Neuron (in vitro differentiated cells): ENCODE data around the gene EPHB2.

ENCODE experiments used
- H2AFZ ChIP-seq: one replicate; pipeline ENCODE4 v1.6.1; 2013; ENCODE audit warnings: low read depth, mild to moderate bottlenecking, inconsistent platforms, low read length, moderate library complexity
- H3K27me3 ChIP-seq: one replicate; pipeline ENCODE4 v1.6.1; 2013; ENCODE audit warnings: low read length; ENCODE audit not compliant: insufficient read depth
- H3K36me3 ChIP-seq: one replicate; pipeline ENCODE4 v1.6.1; 2013; ENCODE audit warnings: low read length; ENCODE audit not compliant: insufficient read depth
- H3K4me1 ChIP-seq: one replicate; pipeline ENCODE4 v1.6.1; 2013; ENCODE audit warnings: low read length; ENCODE audit not compliant: insufficient read depth
- H3K4me3 ChIP-seq: 2 replicates; pipeline ENCODE4 v1.5.1; 2013; ENCODE audit warnings: mild to moderate bottlenecking, low read length, moderate library complexity
- H3K9me3 ChIP-seq: one replicate; pipeline ENCODE4 v1.6.1; 2013; ENCODE audit warnings: low read length

EPHB2 gene

DNA sequence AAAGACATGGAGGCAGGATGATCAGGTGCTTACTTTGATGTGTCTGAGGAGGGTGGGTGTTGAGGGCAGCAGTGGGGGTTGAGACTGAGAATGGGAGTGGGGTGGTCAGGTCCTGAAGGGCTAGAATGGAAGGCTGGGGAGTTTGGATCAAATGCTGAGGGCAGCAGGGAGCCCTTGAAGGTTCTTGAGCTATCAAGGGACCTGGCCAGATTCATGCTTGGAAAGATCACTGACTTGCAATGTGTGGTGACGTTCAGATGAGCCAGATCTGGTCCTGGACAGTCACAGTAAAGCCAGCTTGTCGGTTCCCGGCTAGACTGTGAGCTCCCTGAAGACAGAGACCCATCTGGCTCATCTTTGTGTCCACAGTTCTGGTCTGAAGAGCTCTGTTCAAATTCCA lies 3.8 kb downstream of the EPHB2 start:
- Histone ChIP-seq H2AFZ (no peak overlapping the region), H3K36me3 (peaks cover 9% of the 10 kb centered on the region), H3K27me3 (no peaks in the 10 kb centered on the region), H3K4me1 (peaks cover 15% of the 10 kb centered on the region), H3K4me3 (no peak overlapping the region), H3K9me3 (no peaks in the 10 kb centered on the region)

DNA sequence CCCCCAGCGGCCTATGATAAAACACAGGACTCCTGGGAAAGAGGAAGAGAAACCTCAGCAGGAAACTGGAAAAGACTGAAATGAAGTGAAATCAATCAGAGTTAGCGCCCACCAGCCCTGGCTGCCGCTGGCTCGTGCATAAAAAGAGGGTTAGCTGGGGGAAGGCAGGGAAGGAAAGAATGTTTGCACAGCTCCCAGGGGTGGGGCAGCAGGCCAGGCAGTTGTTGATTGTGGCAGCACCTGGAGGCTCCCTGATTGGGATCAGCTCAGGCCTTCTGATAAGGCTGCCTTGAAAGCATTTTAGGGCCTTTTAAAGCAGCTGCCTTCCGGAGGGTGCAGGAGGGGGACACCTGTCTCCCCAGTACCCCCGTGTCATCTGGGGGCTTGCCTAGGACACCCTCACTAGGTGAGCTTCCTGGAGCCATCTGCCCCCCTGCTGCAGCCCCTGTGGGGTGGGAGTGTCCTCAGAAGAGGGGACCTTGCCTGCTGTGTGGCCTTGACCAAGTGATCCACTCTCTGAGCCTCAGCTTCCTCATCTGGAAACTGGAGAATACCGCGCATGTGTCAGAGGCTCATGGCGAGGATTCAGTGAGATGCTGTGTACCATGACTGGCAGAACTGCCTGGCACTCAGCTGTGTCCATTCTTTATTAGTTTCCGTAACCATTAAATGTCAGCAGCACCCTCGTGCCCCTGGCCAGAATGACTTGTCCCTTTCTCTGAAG lies 6.6 kb downstream of the EPHB2 start:
- no peaks in the 10 kb centered on the region for H3K9me3 ChIP-seq
- peaks cover 5% of the 10 kb centered on the region for H3K4me1 ChIP-seq
- H3K4me3 ChIP-seq: no peak overlapping the region
- H2AFZ ChIP-seq: no peak overlapping the region
- H3K36me3 ChIP-seq: peaks cover 9% of the 10 kb centered on the region
- H3K27me3 ChIP-seq: no peaks in the 10 kb centered on the region

DNA sequence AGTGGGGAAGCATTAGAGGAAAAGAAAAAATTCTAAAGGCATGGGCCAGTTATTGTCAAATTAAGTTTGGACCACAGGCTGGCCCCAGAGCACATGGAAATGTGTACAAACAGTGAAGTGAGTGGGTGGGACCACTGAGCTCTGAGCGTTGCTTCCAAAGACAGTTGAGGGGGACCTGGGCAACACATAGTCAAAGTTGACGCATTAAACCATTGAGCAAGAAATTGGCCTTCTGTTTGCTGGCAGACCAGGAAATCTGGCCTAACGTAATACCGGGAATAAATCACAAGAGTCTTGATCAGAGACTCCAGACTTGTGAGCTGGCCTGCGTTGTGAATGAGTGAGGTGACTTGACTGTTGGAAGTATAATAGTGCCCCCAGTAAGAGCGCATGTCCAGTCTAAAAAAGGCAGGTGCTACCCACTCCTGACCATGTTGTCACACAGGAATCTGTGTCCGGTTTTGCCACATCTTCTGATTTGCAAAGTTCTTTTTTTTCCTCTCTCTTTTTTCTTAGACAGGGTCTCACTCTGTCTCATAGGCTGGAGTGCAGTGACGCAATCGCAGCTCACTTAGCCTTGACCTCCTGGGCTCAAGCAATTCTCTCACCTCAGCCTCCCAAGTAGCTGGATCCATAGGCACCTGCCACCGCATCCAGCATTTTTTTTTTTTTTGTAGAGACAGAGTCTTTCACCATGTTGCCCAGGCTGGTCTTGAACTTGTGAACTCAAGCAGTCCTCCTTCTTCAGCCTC lies 10.7 kb downstream of the EPHB2 start:
- Histone ChIP-seq H3K36me3 (peaks cover 7% of the 10 kb centered on the region), H3K4me3 (no peak overlapping the region), H3K9me3 (no peaks in the 10 kb centered on the region), H3K4me1 (peaks cover 5% of the 10 kb centered on the region), H2AFZ (no peak overlapping the region), H3K27me3 (no peaks in the 10 kb centered on the region)

DNA sequence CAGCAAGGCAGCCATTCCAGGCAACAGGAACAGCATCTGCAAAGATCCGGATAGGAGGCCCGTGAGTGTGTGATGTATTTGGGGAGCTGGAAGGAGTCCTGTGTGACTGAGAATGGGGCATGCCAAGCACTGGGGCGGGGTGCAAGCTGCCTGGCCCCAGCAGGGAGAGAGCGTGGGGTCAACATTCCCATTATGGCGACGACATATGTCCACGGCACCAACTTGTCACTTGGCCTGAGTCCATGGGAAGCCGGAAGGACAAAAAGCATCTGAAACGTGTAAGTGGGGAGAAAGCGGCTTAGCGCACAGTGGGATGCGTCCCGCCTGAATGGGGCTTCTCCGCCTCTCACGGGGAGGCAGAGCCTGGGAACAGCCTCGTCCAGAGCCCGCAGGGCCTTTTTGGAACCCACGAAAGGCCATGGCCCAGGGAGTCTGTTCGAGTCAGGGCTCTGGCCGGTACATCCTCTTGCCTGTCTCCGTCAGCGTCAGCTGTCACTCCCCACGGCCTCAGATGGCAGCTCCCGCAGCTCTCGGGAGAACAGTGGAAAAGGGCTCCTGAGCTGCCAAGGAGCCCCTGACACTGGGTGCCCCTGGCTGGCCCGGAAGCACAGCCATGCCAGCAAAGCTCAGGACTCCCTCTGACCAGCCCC lies 12.4 kb downstream of the EPHB2 start:
- Histone ChIP-seq H3K27me3 (no peaks in the 10 kb centered on the region), H3K4me1 (peaks cover 5% of the 10 kb centered on the region), H3K9me3 (no peaks in the 10 kb centered on the region), H3K36me3 (peaks cover 4% of the 10 kb centered on the region), H2AFZ (no peak overlapping the region), H3K4me3 (no peak overlapping the region)

DNA sequence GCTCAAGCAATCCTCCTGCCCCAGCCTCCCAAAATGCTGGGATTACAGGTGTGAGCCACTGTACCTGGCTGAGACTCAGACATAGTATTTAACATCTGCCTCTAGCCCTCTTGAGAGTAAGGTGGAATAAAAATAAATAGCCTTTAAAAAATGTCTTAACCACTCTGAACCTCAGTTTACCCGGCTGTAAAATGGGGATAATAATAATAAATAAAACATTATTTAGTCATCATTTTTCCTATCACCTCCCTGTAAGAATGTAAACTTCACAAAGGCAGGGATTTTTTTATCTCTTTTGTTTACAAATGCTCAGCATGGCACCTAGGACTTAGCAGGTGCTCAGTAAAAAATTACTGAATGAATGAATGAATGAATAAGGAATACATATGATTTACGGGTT lies 17.2 kb downstream of the EPHB2 start:
- no peaks in the 10 kb centered on the region for H3K27me3 ChIP-seq
- no peak overlapping the region for H2AFZ ChIP-seq
- H3K36me3 ChIP-seq: peaks cover 4% of the 10 kb centered on the region
- no peaks in the 10 kb centered on the region for H3K9me3 ChIP-seq
- H3K4me3 ChIP-seq: no peak overlapping the region
- peaks cover 10% of the 10 kb centered on the region for H3K4me1 ChIP-seq

DNA sequence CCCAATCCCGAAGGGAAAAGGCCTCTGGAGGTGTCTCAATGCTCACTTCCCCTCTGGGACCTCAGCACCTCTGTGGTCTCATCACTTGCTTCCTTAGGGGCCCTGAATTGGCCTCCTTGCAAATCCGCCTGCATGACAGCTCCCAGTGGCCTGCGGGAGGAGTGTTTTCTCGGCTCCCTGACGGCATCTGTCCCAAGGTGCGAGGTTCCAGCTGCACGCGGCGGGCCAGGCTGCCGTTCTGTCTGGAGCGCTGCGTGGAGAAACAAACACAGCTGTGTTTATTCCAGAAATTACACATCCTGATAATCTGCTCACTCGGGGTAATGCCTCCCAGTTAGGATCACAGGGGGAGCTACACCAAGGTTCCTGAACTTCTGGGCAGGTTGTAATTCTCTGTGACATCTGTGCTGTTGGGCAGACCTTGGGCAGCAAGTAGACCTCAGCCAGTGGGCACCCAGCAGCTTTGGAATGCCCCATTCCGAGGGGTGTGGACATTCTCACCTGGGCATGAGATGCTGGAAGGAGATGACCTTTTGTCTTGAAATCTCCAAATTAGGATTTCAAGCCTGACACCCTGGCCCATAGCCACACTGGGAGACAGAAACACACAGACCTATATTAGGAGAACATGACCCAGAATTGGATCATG lies 18.2 kb downstream of the EPHB2 start:
- Histone ChIP-seq H3K27me3 (no peaks in the 10 kb centered on the region), H2AFZ (no peak overlapping the region), H3K4me3 (no peak overlapping the region), H3K9me3 (no peaks in the 10 kb centered on the region), H3K4me1 (peaks cover 5% of the 10 kb centered on the region), H3K36me3 (no peaks in the 10 kb centered on the region)

DNA sequence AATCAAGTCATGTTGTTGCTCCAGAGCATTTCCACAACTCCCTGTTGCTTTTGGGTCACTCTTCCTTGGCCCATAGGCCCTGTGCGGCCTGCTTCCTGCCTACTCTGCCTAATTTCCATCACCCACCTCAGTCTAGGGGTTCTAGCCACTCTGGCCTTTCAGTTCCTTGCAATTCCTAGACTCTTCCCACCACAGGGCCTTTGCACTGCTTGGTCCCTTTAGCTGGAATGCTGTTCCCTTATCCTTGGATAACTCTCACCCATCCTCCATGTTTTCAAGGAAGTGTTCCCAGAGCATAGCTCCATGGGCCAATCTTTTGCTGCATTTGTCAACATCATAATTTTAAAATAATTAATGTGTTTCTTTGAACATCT lies 18.7 kb downstream of the EPHB2 start:
- H3K4me3 ChIP-seq: no peak overlapping the region
- H3K27me3 ChIP-seq: no peaks in the 10 kb centered on the region
- no peaks in the 10 kb centered on the region for H3K9me3 ChIP-seq

DNA sequence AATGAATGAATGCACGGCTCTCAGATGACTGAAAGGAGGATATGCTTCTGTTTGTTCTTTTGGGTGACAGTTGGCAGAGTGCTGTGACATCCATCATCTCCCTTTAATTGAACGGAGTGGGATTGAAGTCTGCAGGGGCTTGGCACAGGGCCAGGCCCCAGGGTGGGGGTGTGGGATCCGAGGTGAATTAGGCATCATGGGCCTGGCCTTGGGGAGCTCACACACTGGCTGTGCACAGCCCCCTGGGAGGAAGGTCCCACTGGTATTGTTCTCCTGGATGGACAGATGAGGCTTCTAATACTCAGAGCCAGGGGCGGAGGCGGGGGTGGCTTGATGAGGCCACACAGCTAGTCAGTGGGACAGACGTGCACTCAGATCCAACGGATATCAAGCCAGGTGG lies 19.3 kb downstream of the EPHB2 start:
- H3K4me3 ChIP-seq: no peak overlapping the region
- H2AFZ ChIP-seq: no peak overlapping the region
- H3K4me1 ChIP-seq: peaks cover 5% of the 10 kb centered on the region
- H3K27me3 ChIP-seq: no peaks in the 10 kb centered on the region
- H3K9me3 ChIP-seq: no peaks in the 10 kb centered on the region
- no peaks in the 10 kb centered on the region for H3K36me3 ChIP-seq

More for the DNA sequence above, 18.7 kb downstream of the EPHB2 start:
- Histone ChIP-seq H2AFZ (no peak overlapping the region), H3K4me1 (peaks cover 5% of the 10 kb centered on the region), H3K36me3 (no peaks in the 10 kb centered on the region)

DNA sequence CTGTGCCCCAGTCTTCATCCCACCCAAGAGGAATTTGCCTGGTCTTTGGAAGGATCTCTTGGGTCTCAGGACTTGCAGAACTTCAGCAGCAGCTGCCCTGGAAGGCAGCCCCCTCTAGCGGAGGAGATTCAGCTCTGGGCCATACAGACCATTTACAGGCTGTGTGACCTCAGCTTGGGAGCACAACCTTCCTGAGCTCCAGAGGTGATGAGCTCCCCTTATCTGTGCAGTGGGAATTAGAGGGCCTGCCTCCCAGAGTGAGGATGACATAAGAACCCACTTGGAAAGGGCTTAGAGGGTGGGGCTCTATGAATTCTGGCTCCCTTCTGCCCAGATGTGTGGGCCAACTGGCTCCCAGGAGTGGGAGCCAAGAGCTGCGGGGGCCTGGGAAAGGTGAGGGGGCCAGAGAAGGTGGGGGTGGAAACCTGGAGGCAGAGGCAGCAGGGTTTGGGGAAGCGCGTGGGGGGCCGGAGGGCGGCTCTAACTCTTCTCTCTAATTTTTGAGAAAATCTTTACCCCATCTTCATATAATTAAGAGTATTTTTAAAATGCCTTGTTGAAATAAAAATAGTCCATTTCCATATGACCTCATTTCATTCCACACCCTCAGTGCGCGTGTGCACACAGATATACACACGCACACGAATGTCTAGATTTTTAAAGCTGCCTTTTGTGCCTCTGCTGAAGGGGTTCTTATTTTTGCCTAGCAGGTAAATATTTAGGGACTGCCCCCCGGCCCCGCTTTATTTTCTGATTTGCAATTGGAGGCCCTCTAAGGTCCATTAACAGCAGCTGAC lies 21.5 kb downstream of the EPHB2 start:
- Histone ChIP-seq H3K27me3 (no peaks in the 10 kb centered on the region), H3K4me3 (no peak overlapping the region), H3K9me3 (no peaks in the 10 kb centered on the region), H2AFZ (no peak overlapping the region), H3K4me1 (peaks cover 23% of the 10 kb centered on the region), H3K36me3 (no peaks in the 10 kb centered on the region)

DNA sequence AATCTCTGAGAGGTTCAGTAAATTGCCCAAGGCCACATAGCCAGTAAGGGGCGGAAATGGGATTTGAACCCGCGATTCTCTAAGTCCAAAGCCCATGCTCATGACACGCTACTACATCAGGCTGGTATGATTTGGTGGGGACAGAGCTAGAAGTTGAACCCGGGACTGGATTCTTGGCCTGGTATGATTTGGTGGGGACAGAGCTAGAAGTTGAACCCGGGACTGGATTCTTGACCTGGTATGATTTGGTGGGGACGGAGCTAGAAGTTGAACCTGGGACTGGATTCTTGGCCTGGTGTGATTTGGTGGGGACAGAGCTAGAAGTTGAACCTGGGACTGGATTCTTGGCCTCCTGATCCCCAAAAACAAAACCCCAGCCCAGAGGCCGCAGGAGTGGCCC lies 23.0 kb downstream of the EPHB2 start:
- Histone ChIP-seq H3K4me3 (no peak overlapping the region), H3K4me1 (peaks cover 34% of the 10 kb centered on the region), H3K27me3 (no peaks in the 10 kb centered on the region), H3K9me3 (no peaks in the 10 kb centered on the region), H2AFZ (no peak overlapping the region), H3K36me3 (no peaks in the 10 kb centered on the region)

DNA sequence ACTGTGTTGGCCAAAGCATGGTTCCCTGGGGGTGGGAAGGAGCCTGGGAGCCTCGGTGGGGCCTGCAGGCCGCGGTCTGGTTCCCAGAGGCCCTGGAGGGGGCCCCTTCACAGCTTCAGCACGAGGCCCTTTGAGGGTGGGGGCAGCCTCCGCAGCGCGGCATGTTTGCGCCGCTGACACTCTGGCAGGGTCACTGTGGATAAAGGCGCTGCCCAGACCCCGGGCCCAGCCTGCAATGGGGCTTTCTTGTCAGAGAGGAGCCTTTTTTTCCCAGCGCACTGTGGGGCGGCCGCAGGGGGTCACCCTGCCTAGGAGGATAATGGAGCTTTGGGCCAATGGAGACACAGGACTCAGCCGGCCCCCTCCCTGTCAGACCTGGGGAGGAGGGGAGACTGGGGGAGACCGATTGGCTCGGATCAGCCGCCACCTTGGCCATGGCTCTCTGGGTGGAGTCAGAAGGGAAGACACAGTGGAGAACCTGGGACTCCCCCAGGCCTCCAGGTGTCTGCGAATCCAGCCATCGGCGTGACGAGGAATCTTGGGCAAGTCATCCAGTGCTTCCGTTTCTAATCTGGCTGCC lies 26.0 kb downstream of the EPHB2 start:
- H3K4me3 ChIP-seq: no peak overlapping the region
- peaks cover 3% of the 10 kb centered on the region for H3K36me3 ChIP-seq
- H3K9me3 ChIP-seq: no peaks in the 10 kb centered on the region
- H3K27me3 ChIP-seq: no peaks in the 10 kb centered on the region
- peaks cover 34% of the 10 kb centered on the region for H3K4me1 ChIP-seq
- H2AFZ ChIP-seq: no peak overlapping the region

DNA sequence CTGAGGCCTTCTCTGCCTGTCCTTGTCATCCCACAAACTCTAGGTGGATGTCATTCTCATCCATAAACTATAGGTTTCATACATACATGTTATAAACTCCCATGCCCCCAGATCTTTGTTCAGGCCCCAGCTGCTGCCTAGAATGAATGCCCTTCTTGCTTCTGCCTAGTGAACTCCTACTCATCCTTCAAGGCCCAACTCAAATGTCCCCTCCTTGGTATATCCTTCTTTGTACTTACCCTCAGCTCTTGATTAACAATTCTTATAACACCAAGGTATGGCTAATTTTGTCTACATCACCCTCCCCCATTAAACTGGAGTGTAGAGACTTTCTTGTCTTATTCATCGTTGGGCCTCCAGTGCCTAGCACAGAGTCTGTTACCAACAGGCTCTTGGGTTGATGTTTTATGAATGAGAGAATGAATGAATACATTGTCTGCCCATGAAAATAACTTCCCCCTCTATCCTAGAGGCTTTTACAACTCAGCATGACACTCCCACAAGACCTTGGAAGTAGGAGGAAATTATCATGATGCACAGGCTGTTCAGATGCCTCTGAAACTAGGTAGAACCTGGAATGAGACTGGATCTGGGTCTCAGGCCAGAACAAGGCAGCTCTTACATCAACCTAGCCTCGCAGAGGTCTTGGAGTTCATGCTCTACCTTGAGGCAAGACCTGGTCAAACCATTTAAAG lies 26.9 kb downstream of the EPHB2 start:
- H3K27me3 ChIP-seq: no peaks in the 10 kb centered on the region

More for the DNA sequence above, 26.9 kb downstream of the EPHB2 start:
- Histone ChIP-seq H3K9me3 (no peaks in the 10 kb centered on the region), H3K36me3 (peaks cover 3% of the 10 kb centered on the region), H3K4me1 (peaks cover 30% of the 10 kb centered on the region), H3K4me3 (no peak overlapping the region), H2AFZ (no peak overlapping the region)
